Heart right ventricle (tissue), 16 donors: ENCODE results near the gene PPM1G. TPM values are rescaled to one million over a fixed set of nuclear protein-coding genes. Genes with fewer than 3 reads are reported as not detected.
A peak's percentile ranks its signal among the peaks of the same experiment; 100 is the strongest.

ENCODE experiments used
- ATAC-seq, 8 donors: fragments of 200-7000 bp; cut with Tn5 transposase; one replicate each; pipeline ENCODE4 v1.9.1; 2020; ENCODE audit warnings: mild to moderate bottlenecking in 8 of 8, moderate library complexity in 8 of 8, moderate number of reproducible peaks in 1 of 8
- DNase-seq, 2 donors: peaks; one replicate each; pipeline ENCODE4 v3.0.0-alpha.2; 2020
- H3K27ac ChIP-seq, 10 donors: fragments of 200-600 bp; sonication (generic) in 2 of 10; one replicate each; pipeline versions ENCODE4 v1.5.0 to v1.8.0; 2020 to 2022; ENCODE audit warnings: mild to moderate bottlenecking in 3 of 10
- H3K27me3 ChIP-seq, 7 donors: fragments of 200-600 bp; one replicate each; pipeline ENCODE4 v1.8.0; 2021 to 2022; ENCODE audit warnings: mild to moderate bottlenecking in 2 of 7
- H3K36me3 ChIP-seq, 9 donors: fragments of 200-600 bp; sonication (generic) in 1 of 9; one replicate each; pipeline versions ENCODE4 v1.5.0 to v1.8.0; 2020 to 2022; ENCODE audit warnings: mild to moderate bottlenecking in 2 of 9
- H3K4me1 ChIP-seq, 9 donors: fragments of 200-600 bp; sonication (generic) in 1 of 9; one replicate each; pipeline versions ENCODE4 v1.5.0 to v1.8.0; 2020 to 2022; ENCODE audit warnings: mild to moderate bottlenecking in 4 of 9
- H3K4me3 ChIP-seq, 10 donors: fragments of 200-600 bp; sonication (generic) in 2 of 10; one replicate each; pipeline versions ENCODE4 v1.5.0 to v1.8.0; 2020 to 2022; ENCODE audit warnings: mild to moderate bottlenecking in 7 of 10, moderate library complexity in 2 of 10
- H3K9me3 ChIP-seq, 11 donors: fragments of 200-600 bp in 10 of 11; sonication (generic) in 2 of 11; one replicate each; pipeline versions ENCODE4 v1.5.0 to v1.8.0; 2013 to 2022; ENCODE audit warnings: mild to moderate bottlenecking in 2 of 11, control low read depth in 1 of 11, moderate library complexity in 1 of 11
- WGBS, 2 donors: extraction: QIAGEN DNeasy Blood & Tissue Kit; methylation state at CpG; one replicate each; pipeline ENCODE4 v1.1.7; 2013; ENCODE audit warnings: inconsistent platforms in 1 of 2; 5-methylcytosine and 5-hydroxymethylcytosine counted together
- intact Hi-C, 10 donors: fragments of 100-400 bp; cut with DNase I; formaldehyde crosslinking; loops; one replicate each; pipeline versions ENCODE4 v1.11.1 to v1.14.2; 2022
- polyA plus RNA-seq, 2 donors: library from polyadenylated mRNA; stranded (reverse); fragments of 200-250 nt; gene quantifications; one replicate each; pipeline ENCODE4 v1.2.3, GENCODE V29; 2013
- total RNA-seq, 10 donors: library from RNA; stranded (reverse); fragmentation: NEBNext Ultra II Directional in 3 of 10; extraction: Animal tissue kit (Norgen Biotek cat#: 25700) in 3 of 10; gene quantifications; one replicate each; pipeline versions ENCODE4 v1.2.1 to v1.2.4, GENCODE V29; 2021 to 2023
- TF ChIP-seq, protein P1 (sequence below), 9 donors: fragments of 200-600 bp; sonication (generic) in 2 of 9; IDR thresholded peaks; one replicate each; pipeline versions ENCODE4 v1.5.0 to v1.8.0; 2021 to 2022; ENCODE audit warnings: antibody characterized with exemption in 9 of 9, mild to moderate bottlenecking in 5 of 9, moderate library complexity in 1 of 9
- donor health status: Arrhythmogenic right ventricular cardiomyopathy.
- donor health status: ischemic (EF 13 %, LVEDD 7.1; RV severe dilation, severe dysfunction).
- donor health status: healthy with polysubstance abuse.
- donor health status: DM: no; HTN: yes; CAD: no.
- donor health status: DM: no; HTN: no; CAD: no.
- donor health status: ischemic (EF 25% LVEDD 6.9; RV normal size, moderate dysfunction).
- donor health status: ischemic (EF 25% LVEDD 5.7; RV mildly dilated, moderate dysfunction).
- donor health status: healthy.
- donor health status: DM: yes; HTN: yes; CAD: no.
- donor health status: Ischemic cardiomyopathy.
- donor health status: ischemic (EF 35%, LVEDD 5.7; RV mildly dilated, moderate dysfunction).
- donor health status: nonischemic (EF 11% LVEDD 7.7; RV severe dilation, severe dysfunction).
- donor health status: DM: yes; HTN: yes; CAD: no.
- donor health status: PGD.
- donor health status: ischemic (EF 29% LVEDD 5.4; RV normal size, mild dysfunction).
- donor health status: nonischemic (EF 23%, LVEDD 6.1; RV moderate dilation, normal function).

Gene PPM1G
- total and polyA plus RNA-seq, 12 donors: 28.4 to 72.6 (median 33.8) TPM

- no peak for ATAC-seq
- Histone ChIP-seq H3K4me3 (no peak overlapping the region), H3K27ac (no peak overlapping the region), H3K9me3 (no peaks in the 10 kb centered on the region), H3K27me3 (no peaks in the 10 kb centered on the region), H3K36me3 (peaks cover 0 to 3% (median 0%) of the 10 kb centered on the region in 9 donors), H3K4me1 (peaks cover 7 to 22% (median 17%) of the 10 kb centered on the region in 9 donors)
- DNase-seq: no peak
- WGBS, 2 donors: 85 to 87% methylated on average over 9 of the region's 9 CpGs
- intact Hi-C loops: no loop called here
- TF ChIP-seq, protein P1, sequence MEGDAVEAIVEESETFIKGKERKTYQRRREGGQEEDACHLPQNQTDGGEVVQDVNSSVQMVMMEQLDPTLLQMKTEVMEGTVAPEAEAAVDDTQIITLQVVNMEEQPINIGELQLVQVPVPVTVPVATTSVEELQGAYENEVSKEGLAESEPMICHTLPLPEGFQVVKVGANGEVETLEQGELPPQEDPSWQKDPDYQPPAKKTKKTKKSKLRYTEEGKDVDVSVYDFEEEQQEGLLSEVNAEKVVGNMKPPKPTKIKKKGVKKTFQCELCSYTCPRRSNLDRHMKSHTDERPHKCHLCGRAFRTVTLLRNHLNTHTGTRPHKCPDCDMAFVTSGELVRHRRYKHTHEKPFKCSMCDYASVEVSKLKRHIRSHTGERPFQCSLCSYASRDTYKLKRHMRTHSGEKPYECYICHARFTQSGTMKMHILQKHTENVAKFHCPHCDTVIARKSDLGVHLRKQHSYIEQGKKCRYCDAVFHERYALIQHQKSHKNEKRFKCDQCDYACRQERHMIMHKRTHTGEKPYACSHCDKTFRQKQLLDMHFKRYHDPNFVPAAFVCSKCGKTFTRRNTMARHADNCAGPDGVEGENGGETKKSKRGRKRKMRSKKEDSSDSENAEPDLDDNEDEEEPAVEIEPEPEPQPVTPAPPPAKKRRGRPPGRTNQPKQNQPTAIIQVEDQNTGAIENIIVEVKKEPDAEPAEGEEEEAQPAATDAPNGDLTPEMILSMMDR (IDR thresholded peaks at IDR 0.05): no peak
Observed at GRCh38 chr2:27412419-27413152, 3.2 kb upstream of the PPM1G start.

GRCh38 chr2:27408601-27409320 is 630 bp downstream of the PPM1G start:
- WGBS, 2 donors: 0 to 1% methylated on average over 28 to 33 of the region's 33 CpGs
- H3K36me3 ChIP-seq: peaks cover 0 to 22% (median 0%) of the 10 kb centered on the region in 9 donors
- peak in 1 of 2 donors; percentile 14 for DNase-seq
- H3K27ac ChIP-seq: peak overlapping the region; percentile 23 to 95 (median 92)
- intact Hi-C loops: loop anchor here in 5 of 10 donors (1.0 to 10.0 kb wide), 4 partner anchors 20 to 216 kb away; partner anchors contain the start of genes NRBP1 (in 4 of the 5), ZNF513 (in 2 of the 5), CCDC121 (in 1 of the 5) and GPN1 (in 1 of the 5)
- peaks cover 7 to 38% (median 28%) of the 10 kb centered on the region in 9 donors for H3K4me1 ChIP-seq
- H3K27me3 ChIP-seq: no peaks in the 10 kb centered on the region
- TF ChIP-seq, protein P1 (IDR thresholded peaks at IDR 0.05): no peak
- ATAC-seq: peak; percentile 14 to 56 (median 34)
- H3K9me3 ChIP-seq: no peaks in the 10 kb centered on the region
- H3K4me3 ChIP-seq: peak overlapping the region; percentile 69 to 100 (median 98)

- H3K9me3 ChIP-seq: no peaks in the 10 kb centered on the region
- peak overlapping the region in 9 of 10 donors; percentile 69 to 100 (median 98) for H3K4me3 ChIP-seq
- H3K27me3 ChIP-seq: no peaks in the 10 kb centered on the region
- H3K36me3 ChIP-seq: peaks cover 0 to 23% (median 0%) of the 10 kb centered on the region in 9 donors
- ATAC-seq (no peak), DNase-seq (no peak)
- H3K27ac ChIP-seq: peak overlapping the region in 4 of 10 donors; percentile 91 to 95 (median 92)
- 51 to 56% methylated on average over 16 of the region's 16 CpGs for WGBS, 2 donors
- H3K4me1 ChIP-seq: peaks cover 7 to 38% (median 28%) of the 10 kb centered on the region in 9 donors
- TF ChIP-seq, protein P1 (IDR thresholded peaks at IDR 0.05): peak in 7 of 9 donors; percentile 36 to 66 (median 55)
- intact Hi-C loops: loop anchor here in 4 of 10 donors (2.0 to 10.0 kb wide), 3 partner anchors 21 to 217 kb away; partner anchors contain the start of genes NRBP1 (in 3 of the 4), ZNF513 (in 2 of the 4), CCDC121 (in 1 of the 4) and GPN1 (in 1 of the 4)
Observed at GRCh38 chr2:27407798-27408491, 1.4 kb downstream of the PPM1G start.
